Bronchial epithelial cell (primary cell): ENCODE results near the gene SNAP91. TPM values are rescaled to one million over a fixed set of nuclear protein-coding genes. Genes with fewer than 3 reads are reported as not detected.
"Not testable (repeated sequence)": the region's sequence is repeated elsewhere in the genome, so short reads cannot be mapped to it uniquely, and the experiment has no call there.

Source experiments
- DNase-seq: peaks from one replicate; pipeline ENCODE4 v3.0.0-alpha.2; 2010; ENCODE audit warnings: low read depth
- FAIRE-seq: peaks from 2 replicates; lab custom pipeline; 2011; peaks lifted over from hg19 to GRCh38; lab: Jason Lieb, UNC
- H3K27me3 ChIP-seq: 2 replicates; pipeline ENCODE4 v1.5.1; 2011; ENCODE audit warnings: low read length; ENCODE audit not compliant: control insufficient read depth, insufficient read depth
- H3K36me3 ChIP-seq: 2 replicates; pipeline ENCODE4 v1.5.1; 2011; ENCODE audit warnings: low read length; ENCODE audit not compliant: control insufficient read depth, insufficient read depth
- H3K4me3 ChIP-seq: 2 replicates; pipeline ENCODE4 v1.5.1; 2011; ENCODE audit warnings: mild to moderate bottlenecking, low read depth, low read length, control low read depth
- total RNA-seq: library from RNA; depleted of rRNA; stranded (reverse); fragments of >200 nt; gene quantifications from 2 replicates; pipeline ENCODE4 v1.2.1, GENCODE V29; 2014
- TF ChIP-seq, protein P1 (sequence below): IDR thresholded peaks from 2 replicates; pipeline ENCODE4 v1.5.1; 2011; ENCODE audit warnings: mild to moderate bottlenecking, moderate library complexity, low read length, control low read depth, inconsistent platforms; ENCODE audit not compliant: insufficient read depth, severe bottlenecking

SNAP91 gene
- total RNA-seq, 1 donor from 2014 or later, result under 0.01 TPM

DNA sequence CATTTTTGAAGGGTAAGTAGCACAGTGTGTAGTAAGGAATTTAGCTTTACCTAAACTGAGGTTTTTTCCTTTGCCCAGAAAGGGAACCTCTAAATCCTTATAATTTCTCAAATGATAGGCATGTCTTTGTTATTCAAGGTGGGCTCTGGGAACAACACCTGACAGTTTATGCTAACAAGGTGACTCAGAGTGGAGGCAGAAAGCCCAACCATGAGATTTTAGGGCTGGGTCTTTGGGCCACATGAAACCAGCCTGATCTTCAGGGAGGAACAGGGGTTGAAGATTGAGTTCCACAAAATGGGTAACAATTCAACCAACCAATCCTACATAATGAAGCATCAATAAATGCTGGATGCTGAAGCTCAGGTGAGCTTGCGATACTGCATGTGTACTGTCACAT, 149.9 kb downstream of the SNAP91 start:
- FAIRE-seq (no peak), DNase-seq (no peak)
- no peaks in the 10 kb centered on the region for H3K36me3 ChIP-seq
- peaks cover 2% of the 10 kb centered on the region for H3K27me3 ChIP-seq
- no peak overlapping the region for H3K4me3 ChIP-seq
- TF ChIP-seq, protein P1, sequence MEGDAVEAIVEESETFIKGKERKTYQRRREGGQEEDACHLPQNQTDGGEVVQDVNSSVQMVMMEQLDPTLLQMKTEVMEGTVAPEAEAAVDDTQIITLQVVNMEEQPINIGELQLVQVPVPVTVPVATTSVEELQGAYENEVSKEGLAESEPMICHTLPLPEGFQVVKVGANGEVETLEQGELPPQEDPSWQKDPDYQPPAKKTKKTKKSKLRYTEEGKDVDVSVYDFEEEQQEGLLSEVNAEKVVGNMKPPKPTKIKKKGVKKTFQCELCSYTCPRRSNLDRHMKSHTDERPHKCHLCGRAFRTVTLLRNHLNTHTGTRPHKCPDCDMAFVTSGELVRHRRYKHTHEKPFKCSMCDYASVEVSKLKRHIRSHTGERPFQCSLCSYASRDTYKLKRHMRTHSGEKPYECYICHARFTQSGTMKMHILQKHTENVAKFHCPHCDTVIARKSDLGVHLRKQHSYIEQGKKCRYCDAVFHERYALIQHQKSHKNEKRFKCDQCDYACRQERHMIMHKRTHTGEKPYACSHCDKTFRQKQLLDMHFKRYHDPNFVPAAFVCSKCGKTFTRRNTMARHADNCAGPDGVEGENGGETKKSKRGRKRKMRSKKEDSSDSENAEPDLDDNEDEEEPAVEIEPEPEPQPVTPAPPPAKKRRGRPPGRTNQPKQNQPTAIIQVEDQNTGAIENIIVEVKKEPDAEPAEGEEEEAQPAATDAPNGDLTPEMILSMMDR, result no peak

DNA sequence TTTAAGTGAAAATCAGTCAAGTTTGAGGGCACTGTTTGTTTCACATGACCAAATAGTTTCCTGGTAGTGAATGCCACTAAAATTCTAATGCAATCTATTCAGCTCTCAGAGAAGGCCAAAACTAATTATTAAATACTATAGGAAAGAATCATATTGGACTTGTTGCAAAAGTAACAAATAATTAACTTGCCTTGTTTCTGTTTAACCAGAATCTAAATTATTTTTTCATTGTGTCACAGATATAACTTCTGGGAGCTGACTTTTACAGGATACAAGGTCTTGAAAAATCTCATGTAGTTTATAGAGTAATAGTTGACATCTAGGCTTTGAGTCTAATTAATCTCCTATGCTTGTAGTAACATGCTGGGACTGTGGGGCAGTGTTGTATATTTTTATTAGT, 152.0 kb downstream of the SNAP91 start:
- Histone ChIP-seq H3K4me3 (no peak overlapping the region), H3K36me3 (no peaks in the 10 kb centered on the region), H3K27me3 (peaks cover 2% of the 10 kb centered on the region)
- FAIRE-seq, result no peak
- DNase-seq, result no peak
- TF ChIP-seq, protein P1, result no peak

DNA sequence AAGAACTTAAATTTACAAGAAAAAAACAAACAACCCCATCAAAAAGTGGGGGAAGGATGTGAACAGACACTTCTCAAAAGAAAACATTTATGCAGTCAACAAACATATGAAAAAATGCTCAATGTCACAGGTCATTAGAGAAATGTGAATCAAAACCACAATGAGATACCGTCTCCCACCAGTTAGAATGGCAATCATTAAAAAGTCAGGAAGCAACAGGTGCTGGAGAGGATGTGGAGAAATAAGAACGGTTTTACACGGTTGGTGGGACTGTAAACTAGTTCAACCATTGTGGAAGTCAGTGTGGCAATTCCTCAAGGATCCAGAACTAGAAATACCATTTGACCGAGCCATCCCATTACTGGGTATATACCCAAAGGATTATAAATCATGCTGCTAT, 157.2 kb downstream of the SNAP91 start:
- not testable (repeated sequence) for FAIRE-seq, H3K4me3 ChIP-seq

DNA sequence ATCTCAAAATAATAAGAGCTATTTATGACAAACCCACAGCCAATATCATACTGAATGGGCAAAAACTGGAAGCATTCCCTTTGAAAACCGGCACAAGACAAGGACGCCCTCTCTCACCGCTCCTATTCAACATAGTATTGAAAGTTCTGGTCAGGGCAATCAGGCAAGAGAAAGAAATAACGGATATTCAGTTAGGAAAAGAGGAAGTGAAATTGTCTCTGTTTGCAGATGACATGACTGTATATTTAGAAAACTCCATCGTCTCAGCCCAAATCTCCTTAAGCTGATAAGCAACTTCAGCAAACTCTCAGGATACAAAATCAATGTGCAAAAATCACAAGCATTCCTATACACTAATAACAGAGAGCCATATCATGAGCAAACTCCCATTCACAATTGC, 158.4 kb downstream of the SNAP91 start:
- not testable (repeated sequence) for H3K4me3 ChIP-seq, DNase-seq, H3K36me3 ChIP-seq, H3K27me3 ChIP-seq, FAIRE-seq

More for the DNA sequence above, 157.2 kb downstream of the SNAP91 start:
- not testable (repeated sequence) for H3K36me3 ChIP-seq, H3K27me3 ChIP-seq, DNase-seq

DNA sequence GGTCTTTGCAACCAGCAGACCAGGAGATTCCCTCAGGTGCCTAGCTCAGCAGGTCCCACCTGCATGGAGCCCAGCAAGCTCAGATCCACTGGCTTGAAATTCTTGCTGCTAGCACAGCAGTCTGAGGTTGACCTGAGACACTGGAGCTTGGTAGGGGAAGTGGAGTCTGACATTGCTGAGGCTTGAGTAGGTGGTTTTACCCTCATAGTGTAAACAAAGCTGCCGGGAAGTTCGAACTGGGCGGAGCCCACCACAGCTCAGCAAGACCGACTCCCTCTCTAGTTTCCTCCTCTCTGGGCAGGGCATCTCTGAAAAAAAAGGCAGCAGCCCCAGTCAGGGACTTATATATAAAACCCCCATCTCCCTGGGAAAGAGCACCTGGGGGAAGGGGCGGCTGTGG, 162.3 kb downstream of the SNAP91 start:
- FAIRE-seq (no peak), DNase-seq (peak; percentile 48)
- Histone ChIP-seq H3K27me3 (no peaks in the 10 kb centered on the region), H3K36me3 (no peaks in the 10 kb centered on the region), H3K4me3 (no peak overlapping the region)
- TF ChIP-seq, protein P1, result no peak

DNA sequence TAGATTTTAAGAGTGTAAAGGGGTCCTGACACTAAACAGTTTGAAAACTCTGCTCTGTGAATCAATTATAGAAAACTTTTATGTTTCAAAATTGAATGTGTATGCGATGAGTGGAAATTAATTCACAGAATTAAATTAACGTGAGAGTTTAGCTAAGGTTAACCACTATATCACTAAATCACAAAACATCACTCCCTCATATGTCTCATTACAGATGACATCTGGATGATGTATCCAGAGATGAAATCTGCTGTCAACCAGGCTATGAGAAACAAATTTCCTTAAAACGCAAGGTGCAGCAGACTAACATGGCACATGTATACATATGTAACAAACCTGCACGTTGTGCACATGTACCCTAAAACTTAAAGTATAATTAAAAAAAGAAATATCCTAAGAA, 169.2 kb downstream of the SNAP91 start:
- TF ChIP-seq, protein P1, result no peak
- Histone ChIP-seq H3K36me3 (no peaks in the 10 kb centered on the region), H3K4me3 (no peak overlapping the region), H3K27me3 (no peaks in the 10 kb centered on the region)
- DNase-seq (no peak), FAIRE-seq (no peak)

DNA sequence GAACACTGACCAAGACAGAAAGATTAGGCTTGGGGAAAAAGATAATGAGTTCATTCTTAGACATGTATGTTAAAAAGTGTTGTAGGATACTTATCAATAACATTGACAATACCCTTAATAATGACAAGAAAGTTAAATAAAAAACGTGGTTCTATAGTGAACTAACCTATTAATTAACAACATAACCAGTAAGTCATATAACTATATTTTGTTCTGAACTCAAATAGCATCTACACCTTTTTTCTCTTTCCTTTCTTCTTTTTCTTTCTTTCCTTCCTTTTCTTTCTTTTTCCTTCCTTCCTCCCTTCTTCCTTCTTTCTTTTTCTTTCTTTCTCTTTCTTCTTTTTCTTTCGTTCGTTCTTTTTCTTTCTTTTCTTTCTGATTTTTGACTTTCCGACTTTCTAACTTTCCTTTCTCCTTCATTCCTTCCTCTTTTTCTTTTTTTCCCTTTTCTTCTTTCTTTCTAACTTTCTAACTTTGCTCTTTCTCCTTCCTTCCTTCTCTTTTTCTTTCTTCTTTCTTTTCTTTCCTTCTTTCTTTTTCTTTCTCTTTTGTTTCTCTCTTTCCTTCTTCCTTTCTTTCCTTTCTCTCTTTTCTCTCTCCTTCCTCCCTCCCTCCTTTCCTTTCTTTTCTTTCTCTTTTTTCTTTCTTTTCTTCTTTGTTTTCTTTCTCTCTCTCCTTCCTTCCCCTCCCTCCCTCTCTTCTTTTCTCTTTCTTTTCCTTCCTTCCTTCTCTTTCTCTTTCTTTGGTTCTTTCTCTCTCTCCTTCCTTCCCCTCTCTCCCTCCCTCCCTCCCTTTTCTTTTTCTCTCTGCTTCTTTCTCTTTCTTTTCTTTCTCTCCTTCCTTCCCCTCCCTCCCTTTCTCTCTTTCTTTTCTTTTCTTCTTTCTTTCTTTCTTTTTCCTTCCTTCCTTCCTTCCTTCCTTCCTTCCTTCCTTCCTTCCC, 172.0 kb downstream of the SNAP91 start:
- Histone ChIP-seq H3K27me3 (no peaks in the 10 kb centered on the region), H3K36me3 (no peaks in the 10 kb centered on the region), H3K4me3 (no peak overlapping the region)
- DNase-seq, result no peak
- no peak for FAIRE-seq
- TF ChIP-seq, protein P1, result no peak
